IPS-20b (cell line): Measurements from ENCODE around the gene PDCD11.
A peak's percentile ranks its signal among the peaks of the same experiment; 100 is the strongest.

Experiments
- H3K27ac ChIP-seq: one replicate; pipeline ENCODE4 v1.5.1; 2013; ENCODE audit warnings: low read length
- H3K27me3 ChIP-seq: 2 replicates; pipeline ENCODE4 v1.6.1; 2013; ENCODE audit warnings: mild to moderate bottlenecking, low read length, inconsistent platforms; ENCODE audit not compliant: insufficient read depth
- H3K36me3 ChIP-seq: 2 replicates; pipeline ENCODE4 v1.6.1; 2013; ENCODE audit warnings: low read depth, mild to moderate bottlenecking, inconsistent platforms, low read length, moderate library complexity; ENCODE audit not compliant: insufficient read depth
- H3K4me1 ChIP-seq: 2 replicates; pipeline ENCODE4 v1.6.1; 2013; ENCODE audit warnings: mild to moderate bottlenecking, control low read depth, inconsistent platforms, low read length, moderate library complexity; ENCODE audit not compliant: insufficient read depth
- H3K4me3 ChIP-seq: 2 replicates; pipeline ENCODE4 v1.5.1; 2013; ENCODE audit warnings: mild to moderate bottlenecking, low read length, inconsistent platforms
- H3K9ac ChIP-seq: 2 replicates; pipeline ENCODE4 v1.6.1; 2013; ENCODE audit warnings: low read depth, mild to moderate bottlenecking, inconsistent platforms, low read length, moderate library complexity
- H3K9me3 ChIP-seq: 2 replicates; pipeline ENCODE4 v1.6.1; 2013; ENCODE audit warnings: mild to moderate bottlenecking, low read depth, low read length, inconsistent platforms; ENCODE audit not compliant: insufficient read depth

The PDCD11 gene

GRCh38 chr10:103451831-103452505 lies 55.5 kb downstream of the PDCD11 start, which contains the start of gene CALHM2:
Gene CALHM2, minus strand, starts transcription at chr10:103452370. Its CDS starts 2,429 bp downstream, at chr10:103449941.
- H3K36me3 ChIP-seq: 0 out of 2 replicates have a peak, but pooled peaks cover 10% of the 10 kb centered on the region
- H3K27me3 ChIP-seq: no peaks in the 10 kb centered on the region
- H3K4me3 ChIP-seq: peak within 1 kb of the TSS; percentile 52; the same call in 1 of the 2 replicates
- no peaks in the 10 kb centered on the region for H3K4me1 ChIP-seq
- no peaks in the 10 kb centered on the region for H3K9me3 ChIP-seq
- no peak within 1 kb of the TSS for H3K9ac ChIP-seq
- no peak within 1 kb of the TSS for H3K27ac ChIP-seq

GRCh38 chr10:103452506-103453230 lies 56.2 kb downstream of the PDCD11 start:
- no peaks in the 10 kb centered on the region for H3K9me3 ChIP-seq
- H3K27ac ChIP-seq: no peak overlapping the region
- 0 out of 2 replicates have a peak, but pooled peaks cover 3% of the 10 kb centered on the region for H3K36me3 ChIP-seq
- no peak overlapping the region for H3K9ac ChIP-seq
- H3K27me3 ChIP-seq: no peaks in the 10 kb centered on the region
- no peaks in the 10 kb centered on the region for H3K4me1 ChIP-seq
- H3K4me3 ChIP-seq: peak overlapping the region; percentile 52; the same call in 1 of the 2 replicates

GRCh38 chr10:103454026-103454425 lies 57.6 kb downstream of the PDCD11 start:
- H3K4me1 ChIP-seq: no peaks in the 10 kb centered on the region
- no peak overlapping the region for H3K4me3 ChIP-seq
- H3K9ac ChIP-seq: no peak overlapping the region
- no peaks in the 10 kb centered on the region for H3K9me3 ChIP-seq
- no peak overlapping the region for H3K27ac ChIP-seq
- no peaks in the 10 kb centered on the region for H3K27me3 ChIP-seq
- no peaks in the 10 kb centered on the region for H3K36me3 ChIP-seq

- H3K27ac ChIP-seq: no peak overlapping the region
- H3K9me3 ChIP-seq: no peaks in the 10 kb centered on the region
- no peaks in the 10 kb centered on the region for H3K4me1 ChIP-seq
- H3K27me3 ChIP-seq: no peaks in the 10 kb centered on the region
- H3K9ac ChIP-seq: no peak overlapping the region
- no peak overlapping the region for H3K4me3 ChIP-seq
- H3K36me3 ChIP-seq: no peaks in the 10 kb centered on the region
These were observed 58.8 kb downstream of the PDCD11 start for GRCh38 chr10:103455235-103455634.

- Histone ChIP-seq H3K9ac (no peak overlapping the region), H3K27me3 (no peaks in the 10 kb centered on the region), H3K4me3 (no peak overlapping the region), H3K27ac (no peak overlapping the region), H3K4me1 (no peaks in the 10 kb centered on the region), H3K9me3 (no peaks in the 10 kb centered on the region), H3K36me3 (no peaks in the 10 kb centered on the region)
These were observed 59.7 kb downstream of the PDCD11 start for GRCh38 chr10:103456074-103456660.

GRCh38 chr10:103457176-103457712 lies 60.8 kb downstream of the PDCD11 start:
- Histone ChIP-seq H3K27ac (no peak overlapping the region), H3K9me3 (no peaks in the 10 kb centered on the region), H3K4me1 (no peaks in the 10 kb centered on the region), H3K9ac (no peak overlapping the region), H3K27me3 (no peaks in the 10 kb centered on the region), H3K4me3 (no peak overlapping the region), H3K36me3 (no peaks in the 10 kb centered on the region)

GRCh38 chr10:103457896-103458583 lies 61.6 kb downstream of the PDCD11 start:
- Histone ChIP-seq H3K27me3 (no peaks in the 10 kb centered on the region), H3K36me3 (no peaks in the 10 kb centered on the region), H3K4me3 (no peak overlapping the region), H3K9me3 (no peaks in the 10 kb centered on the region), H3K9ac (no peak overlapping the region), H3K27ac (no peak overlapping the region), H3K4me1 (no peaks in the 10 kb centered on the region)

- no peaks in the 10 kb centered on the region for H3K27me3 ChIP-seq
- no peak within 1 kb of the TSS for H3K27ac ChIP-seq
- no peak within 1 kb of the TSS for H3K9ac ChIP-seq
- no peaks in the 10 kb centered on the region for H3K36me3 ChIP-seq
- no peaks in the 10 kb centered on the region for H3K9me3 ChIP-seq
- no peaks in the 10 kb centered on the region for H3K4me1 ChIP-seq
- no peak within 1 kb of the TSS for H3K4me3 ChIP-seq
These were observed 62.3 kb downstream of the PDCD11 start, which contains the start of gene CALHM1 for GRCh38 chr10:103458720-103459119. Gene CALHM1, minus strand, starts transcription at chr10:103458900. Its CDS starts 149 bp downstream, at chr10:103458751.

- no peaks in the 10 kb centered on the region for H3K27me3 ChIP-seq
- no peak overlapping the region for H3K27ac ChIP-seq
- no peaks in the 10 kb centered on the region for H3K36me3 ChIP-seq
- H3K4me3 ChIP-seq: no peak overlapping the region
- H3K9ac ChIP-seq: no peak overlapping the region
- no peaks in the 10 kb centered on the region for H3K9me3 ChIP-seq
- H3K4me1 ChIP-seq: no peaks in the 10 kb centered on the region
These were observed 63.2 kb downstream of the PDCD11 start for GRCh38 chr10:103459615-103460014.

GRCh38 chr10:103463499-103463898 lies 67.1 kb downstream of the PDCD11 start:
- H3K36me3 ChIP-seq: no peaks in the 10 kb centered on the region
- H3K4me1 ChIP-seq: no peaks in the 10 kb centered on the region
- no peak overlapping the region for H3K4me3 ChIP-seq
- no peak overlapping the region for H3K27ac ChIP-seq
- H3K27me3 ChIP-seq: no peaks in the 10 kb centered on the region
- no peak overlapping the region for H3K9ac ChIP-seq
- no peaks in the 10 kb centered on the region for H3K9me3 ChIP-seq

GRCh38 chr10:103465411-103466179 lies 69.2 kb downstream of the PDCD11 start:
- no peak overlapping the region for H3K27ac ChIP-seq

More at GRCh38 chr10:103465411-103466179, 69.2 kb downstream of the PDCD11 start:
- no peaks in the 10 kb centered on the region for H3K27me3 ChIP-seq
- no peak overlapping the region for H3K9ac ChIP-seq
- H3K4me3 ChIP-seq: no peak overlapping the region
- no peaks in the 10 kb centered on the region for H3K9me3 ChIP-seq
- H3K36me3 ChIP-seq: no peaks in the 10 kb centered on the region
- H3K4me1 ChIP-seq: no peaks in the 10 kb centered on the region
